Endodermal cell (in vitro differentiated cells): ENCODE measurements around the gene KLK2. TPM values are rescaled to one million over a fixed set of nuclear protein-coding genes. Genes with fewer than 3 reads are reported as not detected.

ENCODE experiments used
- DNase-seq: peaks from one replicate; pipeline ENCODE4 v3.0.0-alpha.2; 2017
- H3K27ac ChIP-seq: 2 replicates; pipeline ENCODE4 v1.5.1; 2013; ENCODE audit warnings: mild to moderate bottlenecking, low read depth, low read length, moderate library complexity
- H3K27me3 ChIP-seq: 2 replicates; pipeline ENCODE4 v1.6.1; 2013; ENCODE audit warnings: mild to moderate bottlenecking, low read length, moderate library complexity; ENCODE audit not compliant: insufficient read depth, control insufficient read depth, poor library complexity, severe bottlenecking
- H3K36me3 ChIP-seq: 2 replicates; pipeline ENCODE4 v1.7.0; 2013; ENCODE audit warnings: mild to moderate bottlenecking, low read length, moderate library complexity; ENCODE audit not compliant: control insufficient read depth, insufficient read depth
- H3K4me1 ChIP-seq: one replicate; pipeline ENCODE4 v1.7.0; 2013; ENCODE audit warnings: low read length; ENCODE audit not compliant: control insufficient read depth, insufficient read depth
- H3K4me3 ChIP-seq: 2 replicates; pipeline ENCODE4 v1.5.1; 2013; ENCODE audit warnings: mild to moderate bottlenecking, low read length, moderate library complexity
- H3K9ac ChIP-seq: 2 replicates; pipeline ENCODE4 v1.6.1; 2013; ENCODE audit warnings: mild to moderate bottlenecking, low read length, moderate library complexity; ENCODE audit not compliant: poor library complexity, severe bottlenecking; ENCODE audit errors: extremely low read depth
- H3K9me3 ChIP-seq: 2 replicates; pipeline ENCODE4 v1.6.1; 2013; ENCODE audit warnings: mild to moderate bottlenecking, low read length, moderate library complexity; ENCODE audit not compliant: control insufficient read depth
- H3K27ac Mint-ChIP-seq: 2 replicates; pipeline ENCODE4 v1.8.0; 2020; ENCODE audit warnings: mixed read lengths
- H3K27me3 Mint-ChIP-seq: 2 replicates; pipeline ENCODE4 v1.8.0; 2021; ENCODE audit warnings: mild to moderate bottlenecking, mixed read lengths; ENCODE audit not compliant: insufficient read depth
- H3K36me3 Mint-ChIP-seq: 2 replicates; pipeline ENCODE4 v1.8.0; 2020; ENCODE audit warnings: low read depth, mixed read lengths
- H3K4me1 Mint-ChIP-seq: 2 replicates; pipeline ENCODE4 v1.8.0; 2020; ENCODE audit warnings: mixed read lengths
- H3K4me3 Mint-ChIP-seq: 2 replicates; pipeline ENCODE4 v1.8.0; 2020; ENCODE audit warnings: mild to moderate bottlenecking, moderate library complexity, mixed read lengths
- H3K9me3 Mint-ChIP-seq: 2 replicates; pipeline ENCODE4 v1.8.0; 2020; ENCODE audit warnings: mild to moderate bottlenecking, mixed read lengths
- CTCF ChIP-seq: fragments of 200-600 bp; sonication (generic); conservative IDR thresholded peaks from 2 replicates; pipeline ENCODE4 v1.5.0; 2021; ENCODE audit warnings: antibody characterized with exemption, mild to moderate bottlenecking
- WGBS, 2 experiments: methylation state at CpG; one replicate each; pipeline versions ENCODE4 v1.1.5 to v1.1.7; 2013; ENCODE audit warnings: missing lambda C conversion rate in 2 of 2, mixed read lengths in 1 of 2; ENCODE audit not compliant: insufficient coverage in 1 of 2, insufficient read length in 1 of 2; 5-methylcytosine and 5-hydroxymethylcytosine counted together
- total RNA-seq, 2 donors: library from RNA; stranded (reverse); fragmentation: NEBNext Ultra II Directional in 1 of 2; extraction: Animal tissue kit (Norgen Biotek cat#: 25700) in 1 of 2; gene quantifications; 2 replicates in 1 of 2; 3 replicates in 1 of 2; pipeline ENCODE4 v1.2.1, GENCODE V29; 2021

KLK2 gene
- total RNA-seq, 2 donors from 2014 or later: 0.35 TPM; not detected in 1

- TF ChIP-seq CTCF: no peak
- peaks cover 34% of the 10 kb centered on the region for H3K27me3 Mint-ChIP-seq
- no peaks in the 10 kb centered on the region for H3K4me1 Mint-ChIP-seq
- no peak overlapping the region for H3K4me3 ChIP-seq
- H3K36me3 Mint-ChIP-seq: no peaks in the 10 kb centered on the region
- no peaks in the 10 kb centered on the region for H3K36me3 ChIP-seq
- H3K9ac ChIP-seq: no peak overlapping the region
- no peaks in the 10 kb centered on the region for H3K4me1 ChIP-seq
- H3K9me3 ChIP-seq: no peaks in the 10 kb centered on the region
- H3K4me3 Mint-ChIP-seq: no peak overlapping the region
- H3K27ac Mint-ChIP-seq: no peak overlapping the region
- no peak overlapping the region for H3K27ac ChIP-seq
- peaks cover 83% of the 10 kb centered on the region for H3K27me3 ChIP-seq
- no peak for DNase-seq
- WGBS, 2 experiments: 84 to 100% methylated on average over 1 to 3 of the region's 4 CpGs
- no peaks in the 10 kb centered on the region for H3K9me3 Mint-ChIP-seq
These were observed 37.5 kb downstream of the KLK2 start for GRCh38 chr19:50910722-50911121.

GRCh38 chr19:50911206-50912101 is 38.2 kb downstream of the KLK2 start, which contains the start of gene KLK4:
Gene KLK4, minus strand, starts transcription at chr19:50911395. Its CDS starts 657 bp downstream, at chr19:50910738.
- H3K27me3 Mint-ChIP-seq: peaks cover 33% of the 10 kb centered on the region
- Histone ChIP-seq H3K27me3 (peaks cover 86% of the 10 kb centered on the region), H3K36me3 (no peaks in the 10 kb centered on the region)

GRCh38 chr19:50912102-50912599 is 38.9 kb downstream of the KLK2 start:
- no peaks in the 10 kb centered on the region for H3K9me3 Mint-ChIP-seq
- Histone ChIP-seq H3K27me3 (peaks cover 89% of the 10 kb centered on the region), H3K9ac (no peak overlapping the region), H3K36me3 (no peaks in the 10 kb centered on the region), H3K27ac (no peak overlapping the region), H3K9me3 (no peaks in the 10 kb centered on the region), H3K4me3 (no peak overlapping the region), H3K4me1 (no peaks in the 10 kb centered on the region)
- no peaks in the 10 kb centered on the region for H3K4me1 Mint-ChIP-seq
- no peaks in the 10 kb centered on the region for H3K36me3 Mint-ChIP-seq
- H3K27ac Mint-ChIP-seq: no peak overlapping the region
- no peak for DNase-seq
- no peak overlapping the region for H3K4me3 Mint-ChIP-seq
- H3K27me3 Mint-ChIP-seq: peaks cover 35% of the 10 kb centered on the region
- TF ChIP-seq CTCF: no peak
- 74 to 76% methylated on average over 6 to 20 of the region's 21 CpGs for WGBS, 2 experiments

More at GRCh38 chr19:50911206-50912101, 38.2 kb downstream of the KLK2 start, which contains the start of gene KLK4:
- no peaks in the 10 kb centered on the region for H3K9me3 ChIP-seq
- no peak within 1 kb of the TSS for H3K4me3 ChIP-seq
- H3K27ac ChIP-seq: no peak within 1 kb of the TSS
- no peaks in the 10 kb centered on the region for H3K9me3 Mint-ChIP-seq
- H3K36me3 Mint-ChIP-seq: no peaks in the 10 kb centered on the region
- TF ChIP-seq CTCF: no peak
- no peak within 1 kb of the TSS for H3K27ac Mint-ChIP-seq
- no peaks in the 10 kb centered on the region for H3K4me1 ChIP-seq
- no peak within 1 kb of the TSS for H3K4me3 Mint-ChIP-seq
- H3K9ac ChIP-seq: no peak within 1 kb of the TSS
- H3K4me1 Mint-ChIP-seq: no peaks in the 10 kb centered on the region
- DNase-seq: no peak
- 79 to 81% methylated on average over 6 to 9 of the region's 9 CpGs for WGBS, 2 experiments
